Large intestine (tissue), 3 donors: Measurements from ENCODE around the gene GLRX5. TPM values are rescaled to one million over a fixed set of nuclear protein-coding genes. Genes with fewer than 3 reads are reported as not detected.

ENCODE experiments used
- DNase-seq, 2 donors: peaks; one replicate each; pipeline versions ENCODE4 v3.0.0 to v3.0.0-alpha.2; 2013
- H3K27ac ChIP-seq: one replicate; pipeline ENCODE4 v1.5.1; 2013; ENCODE audit warnings: low read length
- H3K27me3 ChIP-seq: 2 replicates; pipeline ENCODE4 v1.6.1; 2013; ENCODE audit warnings: low read length; ENCODE audit not compliant: control insufficient read depth, insufficient read depth
- H3K36me3 ChIP-seq: 2 replicates; pipeline ENCODE4 v1.6.1; 2013; ENCODE audit warnings: low read length; ENCODE audit not compliant: control insufficient read depth, insufficient read depth
- H3K4me1 ChIP-seq: one replicate; pipeline ENCODE4 v1.6.1; 2013; ENCODE audit warnings: low read length; ENCODE audit not compliant: control insufficient read depth, insufficient read depth
- H3K4me3 ChIP-seq: one replicate; pipeline ENCODE4 v1.5.1; 2013; ENCODE audit warnings: low read length
- H3K9me3 ChIP-seq: one replicate; pipeline ENCODE4 v1.6.1; 2013; ENCODE audit warnings: mild to moderate bottlenecking, low read depth, low read length, moderate library complexity; ENCODE audit not compliant: control insufficient read depth
- WGBS: methylation state at CpG from one replicate; pipeline ENCODE4 v1.1.5; 2013; ENCODE audit warnings: low lambda C conversion rate; ENCODE audit not compliant: insufficient coverage; 5-methylcytosine and 5-hydroxymethylcytosine counted together
- polyA plus RNA-seq: library from polyadenylated mRNA; unstranded; fragments of 120-200 nt; gene quantifications from one replicate; pipeline ENCODE4 v1.2.1, GENCODE V29; 2013

GLRX5 gene
- polyA plus RNA-seq, 1 donor = 46.5 TPM

- H3K4me3 ChIP-seq = peak within 1 kb of the TSS; percentile 38
- H3K27ac ChIP-seq = no peak within 1 kb of the TSS
- H3K4me1 ChIP-seq = peaks cover 31% of the 10 kb centered on the region
- no peaks in the 10 kb centered on the region for H3K9me3 ChIP-seq
- peaks cover 21% of the 10 kb centered on the region for H3K27me3 ChIP-seq
- no peaks in the 10 kb centered on the region for H3K36me3 ChIP-seq
- DNase-seq = peak in 1 of 2 donors; percentile 66
- no CpG with 5 or more reads among the region's 60 CpGs for WGBS
Measured at GRCh38 chr14:95516554-95517181, 18.2 kb upstream of the GLRX5 start, which contains the start of gene SYNE3. SYNE3 (minus strand) TSS chr14:95516650; CDS start chr14:95475821, 40,829 bp downstream.

GRCh38 chr14:95518045-95518751 lies 16.7 kb upstream of the GLRX5 start:
- WGBS = no CpG with 5 or more reads among the region's 8 CpGs
- no peak for DNase-seq
- Histone ChIP-seq H3K4me3 (no peak overlapping the region), H3K9me3 (no peaks in the 10 kb centered on the region), H3K27me3 (peaks cover 21% of the 10 kb centered on the region), H3K27ac (no peak overlapping the region), H3K36me3 (no peaks in the 10 kb centered on the region), H3K4me1 (peaks cover 31% of the 10 kb centered on the region)

- H3K36me3 ChIP-seq = no peaks in the 10 kb centered on the region
- no peak for DNase-seq
- H3K27ac ChIP-seq = no peak overlapping the region
- no CpG with 5 or more reads among the region's 6 CpGs for WGBS
- H3K4me1 ChIP-seq = peaks cover 36% of the 10 kb centered on the region
- no peaks in the 10 kb centered on the region for H3K9me3 ChIP-seq
- no peak overlapping the region for H3K4me3 ChIP-seq
- peaks cover 20% of the 10 kb centered on the region for H3K27me3 ChIP-seq
Measured at GRCh38 chr14:95519699-95520098, 15.2 kb upstream of the GLRX5 start.

GRCh38 chr14:95520346-95520745 lies 14.5 kb upstream of the GLRX5 start:
- no peaks in the 10 kb centered on the region for H3K9me3 ChIP-seq
- DNase-seq = no peak
- H3K4me1 ChIP-seq = peaks cover 30% of the 10 kb centered on the region
- 100% methylated on average over 1 of the region's 3 CpGs for WGBS
- H3K27me3 ChIP-seq = peaks cover 13% of the 10 kb centered on the region
- no peak overlapping the region for H3K27ac ChIP-seq
- no peaks in the 10 kb centered on the region for H3K36me3 ChIP-seq
- no peak overlapping the region for H3K4me3 ChIP-seq

GRCh38 chr14:95521001-95521400 lies 13.8 kb upstream of the GLRX5 start:
- no CpG with 5 or more reads among the region's 4 CpGs for WGBS
- Histone ChIP-seq H3K36me3 (no peaks in the 10 kb centered on the region), H3K4me3 (no peak overlapping the region), H3K27me3 (peaks cover 8% of the 10 kb centered on the region), H3K4me1 (peaks cover 24% of the 10 kb centered on the region), H3K9me3 (no peaks in the 10 kb centered on the region), H3K27ac (no peak overlapping the region)
- no peak for DNase-seq

- H3K27me3 ChIP-seq = peaks cover 3% of the 10 kb centered on the region
- no peaks in the 10 kb centered on the region for H3K9me3 ChIP-seq
- peaks cover 18% of the 10 kb centered on the region for H3K4me1 ChIP-seq
- 100% methylated on average over 2 of the region's 11 CpGs for WGBS
- no peak for DNase-seq
- H3K36me3 ChIP-seq = no peaks in the 10 kb centered on the region
- H3K4me3 ChIP-seq = no peak overlapping the region
- H3K27ac ChIP-seq = no peak overlapping the region
Measured at GRCh38 chr14:95522116-95522515, 12.7 kb upstream of the GLRX5 start.

- WGBS = 94% methylated on average over 3 of the region's 4 CpGs
- Histone ChIP-seq H3K27ac (no peak overlapping the region), H3K27me3 (peaks cover 3% of the 10 kb centered on the region), H3K4me3 (no peak overlapping the region), H3K36me3 (no peaks in the 10 kb centered on the region), H3K9me3 (no peaks in the 10 kb centered on the region), H3K4me1 (peaks cover 16% of the 10 kb centered on the region)
- DNase-seq = no peak
Measured at GRCh38 chr14:95522556-95522955, 12.3 kb upstream of the GLRX5 start.

GRCh38 chr14:95523051-95523814 lies 11.6 kb upstream of the GLRX5 start:
- no peaks in the 10 kb centered on the region for H3K36me3 ChIP-seq
- H3K27ac ChIP-seq = no peak overlapping the region
- no peaks in the 10 kb centered on the region for H3K27me3 ChIP-seq
- no peaks in the 10 kb centered on the region for H3K9me3 ChIP-seq
- DNase-seq = no peak
- WGBS = 80% methylated on average over 1 of the region's 12 CpGs
- no peak overlapping the region for H3K4me3 ChIP-seq
- H3K4me1 ChIP-seq = peaks cover 11% of the 10 kb centered on the region

- no peak overlapping the region for H3K4me3 ChIP-seq
- H3K36me3 ChIP-seq = no peaks in the 10 kb centered on the region
- no peaks in the 10 kb centered on the region for H3K9me3 ChIP-seq
- H3K27ac ChIP-seq = no peak overlapping the region
- H3K27me3 ChIP-seq = no peaks in the 10 kb centered on the region
- no peak for DNase-seq
- WGBS = no CpG with 5 or more reads among the region's 11 CpGs
- peaks cover 11% of the 10 kb centered on the region for H3K4me1 ChIP-seq
Measured at GRCh38 chr14:95523815-95524448, 10.9 kb upstream of the GLRX5 start.
